Activated CD4-positive, alpha-beta memory T cell treated with anti-CD3 and anti-CD28 coated beads, Interleukin-2, amount 10 ng/mL, durations not matched to agents 7 days and 5 days (primary cell): ENCODE data around the gene CDK5RAP2. TPM values are rescaled to one million over a fixed set of nuclear protein-coding genes. Genes with fewer than 3 reads are reported as not detected.
"Not testable (repeated sequence)": the region's sequence is repeated elsewhere in the genome, so short reads cannot be mapped to it uniquely, and the experiment has no call there.

Experiments used
- CTCF ChIA-PET: fragments of 350-600 bp; sonication (Branson Sonifier 250); formaldehyde crosslinking; loops from one replicate; lab custom pipeline; 2021; ENCODE audit warnings: antibody characterized with exemption, inconsistent platforms; lab: Charles Lee
- POLR2A ChIA-PET: fragments of 350-600 bp; sonication (Branson Sonifier 250); formaldehyde crosslinking; loops from one replicate; lab custom pipeline; 2021; ENCODE audit warnings: antibody characterized with exemption; lab: Charles Lee
- DNase-seq: peaks from one replicate; pipeline ENCODE4 v3.0.0-alpha.2; 2020
- H3K27ac Mint-ChIP-seq: one replicate; pipeline ENCODE4 v1.8.0; 2021; ENCODE audit warnings: mild to moderate bottlenecking, mixed read lengths
- H3K27me3 Mint-ChIP-seq: one replicate; pipeline ENCODE4 v1.8.0; 2021; ENCODE audit warnings: mixed read lengths
- H3K36me3 Mint-ChIP-seq: one replicate; pipeline ENCODE4 v1.8.0; 2021; ENCODE audit warnings: low read depth, mixed read lengths
- H3K4me1 Mint-ChIP-seq: one replicate; pipeline ENCODE4 v1.8.0; 2021; ENCODE audit warnings: mixed read lengths
- H3K4me3 Mint-ChIP-seq: one replicate; pipeline ENCODE4 v1.8.0; 2021; ENCODE audit warnings: mild to moderate bottlenecking, mixed read lengths
- H3K9me3 Mint-ChIP-seq: one replicate; pipeline ENCODE4 v1.8.0; 2021; ENCODE audit warnings: mixed read lengths
- total RNA-seq, 2 experiments: library from RNA; stranded (reverse); gene quantifications; one replicate each; pipeline ENCODE4 v1.2.3, GENCODE V29; 2021

CDK5RAP2 gene
- total RNA-seq, 2 experiments from 2014 or later, result 84.2 to 98.9 TPM

- DNase-seq, result no peak
- Mint-ChIP-seq H3K27me3 (no peaks in the 10 kb centered on the region), H3K27ac (no peak overlapping the region), H3K4me3 (no peak overlapping the region), H3K4me1 (peaks cover 16% of the 10 kb centered on the region), H3K36me3 (peaks cover 75% of the 10 kb centered on the region), H3K9me3 (no peaks in the 10 kb centered on the region)
- POLR2A ChIA-PET, result no interaction called here
- CTCF ChIA-PET, result interaction anchor here (0.9 kb wide), 1 partner anchor 14 kb away, joined by 3 read pairs; no protein-coding TSS in a partner anchor
These were observed 45.7 kb downstream of the CDK5RAP2 start for GRCh38 chr9:120534266-120534665.

DNA sequence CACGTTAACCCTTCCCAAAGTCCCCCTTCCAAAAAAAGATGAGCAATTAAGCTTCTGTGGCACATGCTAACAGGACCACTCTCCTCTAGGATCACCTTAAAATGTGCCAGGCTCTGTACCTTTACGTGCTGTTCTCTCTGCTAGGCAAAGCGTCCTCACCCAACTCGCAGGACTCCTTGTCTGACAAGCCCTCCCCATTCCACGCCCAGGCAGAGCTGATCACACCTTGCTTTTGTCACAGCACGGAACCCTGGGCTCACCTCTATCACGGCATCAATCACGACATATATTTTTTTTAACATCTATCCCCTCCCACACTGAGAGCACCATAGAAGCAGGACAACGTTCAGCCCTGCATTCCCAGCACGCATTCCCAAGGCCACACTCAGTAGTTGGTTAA lies 47.1 kb downstream of the CDK5RAP2 start:
- Mint-ChIP-seq H3K4me3 (no peak overlapping the region), H3K9me3 (no peaks in the 10 kb centered on the region), H3K36me3 (peaks cover 80% of the 10 kb centered on the region), H3K27me3 (no peaks in the 10 kb centered on the region), H3K27ac (no peak overlapping the region), H3K4me1 (peaks cover 16% of the 10 kb centered on the region)
- no peak for DNase-seq
- CTCF ChIA-PET, result interaction anchor here (1.2 to 2.0 kb wide), 2 partner anchors 11 to 12 kb away, joined by 4 to 9 read pairs; no protein-coding TSS in a partner anchor
- POLR2A ChIA-PET, result no interaction called here

DNA sequence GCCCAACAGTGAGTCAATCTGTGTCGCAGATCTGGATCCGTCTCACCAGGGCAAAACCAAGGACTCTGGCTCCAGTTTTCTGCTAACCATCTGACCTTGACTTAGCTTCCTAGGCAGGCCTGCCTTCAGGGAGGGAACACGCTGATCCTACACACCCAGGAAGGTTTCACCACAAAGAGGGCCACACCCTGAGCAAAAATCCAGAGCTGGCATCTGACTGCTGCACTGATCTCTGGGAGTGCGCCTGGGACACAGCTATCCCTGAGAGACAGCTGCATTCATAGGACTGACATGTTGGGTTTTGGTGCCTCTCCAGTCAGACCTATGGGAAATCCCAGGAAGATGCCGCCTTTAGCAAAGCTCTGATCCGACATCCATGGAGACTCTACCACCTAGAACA lies 47.5 kb downstream of the CDK5RAP2 start:
- peaks cover 16% of the 10 kb centered on the region for H3K4me1 Mint-ChIP-seq
- H3K27ac Mint-ChIP-seq, result no peak overlapping the region
- H3K36me3 Mint-ChIP-seq, result peaks cover 81% of the 10 kb centered on the region
- H3K4me3 Mint-ChIP-seq, result no peak overlapping the region
- CTCF ChIA-PET, result interaction anchor here (0.7 to 2.0 kb wide), 4 partner anchors 12 to 149 kb away, joined by 3 to 9 read pairs (median 4); no protein-coding TSS in a partner anchor
- POLR2A ChIA-PET, result no interaction called here
- no peaks in the 10 kb centered on the region for H3K9me3 Mint-ChIP-seq
- H3K27me3 Mint-ChIP-seq, result no peaks in the 10 kb centered on the region
- no peak for DNase-seq

DNA sequence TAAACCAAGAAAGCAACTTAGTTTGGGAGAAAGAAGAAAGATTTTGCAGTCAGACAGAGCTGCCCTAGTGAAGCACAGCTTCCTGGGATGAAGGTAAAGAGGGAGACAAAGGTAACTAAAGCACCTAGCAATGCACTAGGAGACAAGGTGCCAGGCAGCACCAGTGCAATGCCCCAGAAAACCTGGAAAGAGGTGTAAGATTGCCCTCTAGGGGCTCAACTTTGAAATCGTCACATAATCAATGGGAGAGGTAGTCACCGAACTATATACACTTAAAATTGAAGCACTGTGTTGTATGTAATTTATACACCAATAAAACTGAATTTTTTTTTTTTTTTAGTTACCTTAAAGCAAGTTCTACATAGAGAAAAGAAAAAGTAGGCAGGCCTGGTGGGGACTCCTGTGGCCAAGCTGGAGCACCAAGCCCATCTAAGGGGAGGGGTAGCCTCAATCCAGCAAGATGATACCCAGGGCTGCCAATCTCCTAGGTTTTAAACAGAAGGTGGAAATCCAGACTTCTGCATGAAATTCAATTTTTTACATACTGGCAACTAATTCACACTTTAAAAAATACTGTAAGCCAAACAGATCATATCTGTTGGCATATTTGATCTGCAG lies 48.2 kb downstream of the CDK5RAP2 start:
- ChIA-PET CTCF (interaction anchor here (0.7 to 2.0 kb wide), 3 partner anchors 12 to 148 kb away, joined by 3 to 9 read pairs (median 3); no protein-coding TSS in a partner anchor), POLR2A (interaction anchor here (0.8 kb wide), 1 partner anchor 18 kb away, joined by 3 read pairs; no protein-coding TSS in a partner anchor)
- Mint-ChIP-seq H3K27me3 (no peaks in the 10 kb centered on the region), H3K36me3 (peaks cover 81% of the 10 kb centered on the region), H3K27ac (no peak overlapping the region), H3K9me3 (no peaks in the 10 kb centered on the region), H3K4me3 (no peak overlapping the region), H3K4me1 (peaks cover 16% of the 10 kb centered on the region)
- no peak for DNase-seq

GRCh38 chr9:120530220-120530832 lies 49.6 kb downstream of the CDK5RAP2 start:
- ChIA-PET CTCF (interaction anchor here (0.5 kb wide), 1 partner anchor 29 kb away, joined by 3 read pairs; no protein-coding TSS in a partner anchor), POLR2A (interaction anchor here (0.8 kb wide), 1 partner anchor 9 kb away, joined by 3 read pairs; no protein-coding TSS in a partner anchor)
- not testable (repeated sequence) for H3K9me3 Mint-ChIP-seq, H3K27ac Mint-ChIP-seq, H3K27me3 Mint-ChIP-seq, H3K4me3 Mint-ChIP-seq, DNase-seq
- Mint-ChIP-seq H3K4me1 (peaks cover 16% of the 10 kb centered on the region), H3K36me3 (peaks cover 81% of the 10 kb centered on the region)

GRCh38 chr9:120528829-120529228 lies 51.1 kb downstream of the CDK5RAP2 start:
- peaks cover 79% of the 10 kb centered on the region for H3K36me3 Mint-ChIP-seq
- peaks cover 14% of the 10 kb centered on the region for H3K4me1 Mint-ChIP-seq
- H3K27ac Mint-ChIP-seq, result no peak overlapping the region
- CTCF ChIA-PET, result no interaction called here
- no peak for DNase-seq
- H3K4me3 Mint-ChIP-seq, result no peak overlapping the region
- POLR2A ChIA-PET, result interaction anchor here (1.3 kb wide), 1 partner anchor 9 kb away, joined by 3 read pairs; no protein-coding TSS in a partner anchor
- H3K27me3 Mint-ChIP-seq, result no peaks in the 10 kb centered on the region
- no peaks in the 10 kb centered on the region for H3K9me3 Mint-ChIP-seq

- POLR2A ChIA-PET, result interaction anchor here (1.3 kb wide), 1 partner anchor 9 kb away, joined by 3 read pairs; no protein-coding TSS in a partner anchor
These were observed 51.6 kb downstream of the CDK5RAP2 start for GRCh38 chr9:120528327-120528726.

GRCh38 chr9:120526534-120526933 lies 53.4 kb downstream of the CDK5RAP2 start:
- H3K27me3 Mint-ChIP-seq, result no peaks in the 10 kb centered on the region
- H3K27ac Mint-ChIP-seq, result no peak overlapping the region
- peaks cover 82% of the 10 kb centered on the region for H3K36me3 Mint-ChIP-seq
- POLR2A ChIA-PET, result no interaction called here
- CTCF ChIA-PET, result interaction anchor here (1.1 kb wide), 1 partner anchor 50 kb away, joined by 3 read pairs; no protein-coding TSS in a partner anchor
- H3K4me1 Mint-ChIP-seq, result no peaks in the 10 kb centered on the region
- DNase-seq, result no peak
- no peaks in the 10 kb centered on the region for H3K9me3 Mint-ChIP-seq
- H3K4me3 Mint-ChIP-seq, result no peak overlapping the region

More at GRCh38 chr9:120528327-120528726, 51.6 kb downstream of the CDK5RAP2 start:
- no peaks in the 10 kb centered on the region for H3K9me3 Mint-ChIP-seq
- peaks cover 12% of the 10 kb centered on the region for H3K4me1 Mint-ChIP-seq
- H3K4me3 Mint-ChIP-seq, result no peak overlapping the region
- no peak for DNase-seq
- H3K27me3 Mint-ChIP-seq, result no peaks in the 10 kb centered on the region
- peaks cover 81% of the 10 kb centered on the region for H3K36me3 Mint-ChIP-seq
- no peak overlapping the region for H3K27ac Mint-ChIP-seq
- CTCF ChIA-PET, result no interaction called here

DNA sequence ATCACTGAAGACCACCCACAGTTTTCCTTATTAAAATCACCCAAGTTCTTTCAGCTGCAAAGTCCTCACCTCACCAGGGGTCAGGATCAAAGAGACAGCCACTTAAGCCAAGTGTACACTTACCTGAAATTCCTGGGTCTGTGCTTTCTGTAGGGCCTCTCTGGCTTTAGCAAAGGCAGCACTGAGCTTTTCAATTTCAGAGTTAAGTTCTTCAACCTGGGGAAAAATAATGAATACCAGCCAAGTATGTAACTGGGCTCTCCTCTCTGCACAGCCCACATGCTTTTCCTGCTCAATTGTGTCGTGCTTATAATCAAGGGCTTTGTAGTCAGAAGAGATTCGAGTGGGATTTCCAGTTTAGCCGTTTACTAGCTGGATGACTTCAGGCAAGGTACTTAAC lies 55.1 kb downstream of the CDK5RAP2 start:
- Mint-ChIP-seq H3K36me3 (peaks cover 73% of the 10 kb centered on the region), H3K4me3 (no peak overlapping the region), H3K27me3 (no peaks in the 10 kb centered on the region), H3K4me1 (no peaks in the 10 kb centered on the region), H3K27ac (no peak overlapping the region), H3K9me3 (no peaks in the 10 kb centered on the region)
- no peak for DNase-seq
- ChIA-PET CTCF (no interaction called here), POLR2A (no interaction called here)

- H3K27ac Mint-ChIP-seq, result no peak overlapping the region
- POLR2A ChIA-PET, result no interaction called here
- CTCF ChIA-PET, result no interaction called here
- H3K36me3 Mint-ChIP-seq, result peaks cover 71% of the 10 kb centered on the region
- no peak for DNase-seq
- H3K4me1 Mint-ChIP-seq, result no peaks in the 10 kb centered on the region
- H3K27me3 Mint-ChIP-seq, result no peaks in the 10 kb centered on the region
- H3K9me3 Mint-ChIP-seq, result no peaks in the 10 kb centered on the region
- H3K4me3 Mint-ChIP-seq, result no peak overlapping the region
These were observed 55.9 kb downstream of the CDK5RAP2 start for GRCh38 chr9:120524038-120524437.

GRCh38 chr9:120522558-120522957 lies 57.4 kb downstream of the CDK5RAP2 start:
- H3K4me1 Mint-ChIP-seq, result no peaks in the 10 kb centered on the region
- no peaks in the 10 kb centered on the region for H3K9me3 Mint-ChIP-seq
- ChIA-PET POLR2A (no interaction called here), CTCF (no interaction called here)
- no peak overlapping the region for H3K27ac Mint-ChIP-seq
- H3K27me3 Mint-ChIP-seq, result no peaks in the 10 kb centered on the region
- no peak for DNase-seq
- H3K36me3 Mint-ChIP-seq, result peaks cover 68% of the 10 kb centered on the region
- H3K4me3 Mint-ChIP-seq, result no peak overlapping the region

DNA sequence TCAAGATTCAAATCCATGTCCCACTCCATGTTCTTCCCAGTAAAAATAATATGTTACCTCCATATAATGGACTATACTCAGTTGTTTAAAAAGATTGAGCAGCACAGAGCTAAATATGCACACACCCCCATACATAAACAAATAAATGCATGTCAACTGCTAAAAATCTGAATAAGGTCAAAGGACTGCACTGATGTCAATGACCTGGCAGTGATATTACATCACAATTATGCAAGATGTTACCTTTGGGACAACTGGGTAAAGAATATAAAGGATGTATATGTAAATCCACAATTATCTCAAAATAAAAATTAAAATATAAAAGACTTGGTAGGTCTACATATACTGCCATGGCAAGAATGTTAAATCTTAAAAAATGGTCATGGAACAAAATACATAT lies 57.9 kb downstream of the CDK5RAP2 start:
- CTCF ChIA-PET, result no interaction called here

DNA sequence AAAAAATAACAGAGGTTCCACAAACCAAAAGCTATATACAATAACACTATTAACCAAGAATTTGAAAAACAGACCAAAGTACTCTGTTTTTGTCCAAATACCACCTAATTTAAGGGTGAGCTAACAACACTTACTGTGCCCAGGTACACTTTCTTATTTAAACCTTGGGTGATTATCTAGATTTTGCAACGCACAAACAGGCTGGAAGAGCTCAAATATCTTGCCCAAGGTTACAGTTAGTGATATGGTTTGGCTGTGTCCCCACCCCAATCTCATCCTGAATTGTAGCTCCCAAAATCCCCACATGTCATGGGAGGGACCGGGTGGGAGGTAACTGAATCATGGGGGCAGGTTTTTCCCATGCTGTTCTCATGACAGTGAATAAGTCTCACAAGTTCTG lies 58.9 kb downstream of the CDK5RAP2 start:
- CTCF ChIA-PET, result interaction anchor here (0.7 to 0.9 kb wide), 3 partner anchors 12 to 43 kb away, joined by 3 to 4 read pairs (median 4); no protein-coding TSS in a partner anchor
- POLR2A ChIA-PET, result no interaction called here
- peaks cover 64% of the 10 kb centered on the region for H3K36me3 Mint-ChIP-seq
- no peaks in the 10 kb centered on the region for H3K27me3 Mint-ChIP-seq
- H3K4me3 Mint-ChIP-seq, result no peak overlapping the region
- H3K4me1 Mint-ChIP-seq, result no peaks in the 10 kb centered on the region
- no peak overlapping the region for H3K27ac Mint-ChIP-seq
- H3K9me3 Mint-ChIP-seq, result no peaks in the 10 kb centered on the region
- DNase-seq, result no peak

More for the DNA sequence above, 57.9 kb downstream of the CDK5RAP2 start:
- H3K4me3 Mint-ChIP-seq, result no peak overlapping the region
- no peaks in the 10 kb centered on the region for H3K27me3 Mint-ChIP-seq
- H3K9me3 Mint-ChIP-seq, result no peaks in the 10 kb centered on the region
- peaks cover 66% of the 10 kb centered on the region for H3K36me3 Mint-ChIP-seq
- H3K4me1 Mint-ChIP-seq, result no peaks in the 10 kb centered on the region
- POLR2A ChIA-PET, result no interaction called here
- DNase-seq, result no peak
- no peak overlapping the region for H3K27ac Mint-ChIP-seq
